K562 (cell line): ENCODE measurements around the gene UBTD1. TPM values are rescaled to one million over a fixed set of nuclear protein-coding genes. Genes with fewer than 3 reads are reported as not detected.

Source experiments
- CREB1 ChIP-seq, 2 experiments: sonication (generic) in 1 of 2; formaldehyde crosslinking in 1 of 2; IDR thresholded peaks; 2 replicates each; pipeline versions ENCODE4 v1.6.1 to v1.8.0; 2012 to 2022; ENCODE audit warnings: inconsistent platforms in 1 of 2, mild to moderate bottlenecking in 1 of 2, missing genetic modification reagents in 1 of 2, moderate library complexity in 1 of 2
- CSDE1 ChIP-seq, 2 experiments: fragments of 450-650 bp; IDR thresholded peaks; 2 replicates each; pipeline ENCODE4 v1.6.1; 2016; ENCODE audit warnings: mild to moderate bottlenecking in 1 of 2
- EGR1 ChIP-seq: fragments of 450-650 bp; conservative IDR thresholded peaks from 2 replicates; pipeline ENCODE4 v1.6.1; 2017; ENCODE audit warnings: mild to moderate bottlenecking
- EP400 ChIP-seq: fragments of 450-650 bp; IDR thresholded peaks from 2 replicates; pipeline ENCODE4 v1.6.1; 2017; ENCODE audit warnings: antibody characterized with exemption, mild to moderate bottlenecking, moderate library complexity
- GABPB1 ChIP-seq: sonication (generic); formaldehyde crosslinking; IDR thresholded peaks from 2 replicates; pipeline ENCODE4 v1.8.0; 2022; ENCODE audit warnings: mild to moderate bottlenecking, missing genetic modification reagents
- HDAC1 ChIP-seq, 2 experiments: fragments of 450-650 bp; IDR thresholded peaks; 2 replicates each; pipeline ENCODE4 v1.6.1; 2016 to 2017; ENCODE audit warnings: inconsistent platforms in 1 of 2, mild to moderate bottlenecking in 1 of 2, moderate library complexity in 1 of 2
- HLTF ChIP-seq: fragments of 450-650 bp; IDR thresholded peaks from 2 replicates; pipeline ENCODE4 v1.6.1; 2016
- HNRNPK ChIP-seq: fragments of 200-400 bp; formaldehyde crosslinking; IDR thresholded peaks from one replicate; pipeline ENCODE4 v1.6.1; 2018; ENCODE audit warnings: mild to moderate bottlenecking, low read depth, low read length; ENCODE audit not compliant: poor library complexity, severe bottlenecking
- JUND ChIP-seq, 2 experiments: IDR thresholded peaks; 2 replicates in 1 of 2; 3 replicates in 1 of 2; pipeline ENCODE4 v1.6.1; 2011; ENCODE audit warnings: borderline replicate concordance in 2 of 2, low read depth in 2 of 2, low read length in 2 of 2, improper control_type of control experiment in 1 of 2, missing biosample characterization in 1 of 2, missing genetic modification characterization in 1 of 2, missing genetic modification reagents in 1 of 2
- KDM5B ChIP-seq: fragments of 200-600 bp; sonication (generic); IDR thresholded peaks from 2 replicates; pipeline ENCODE4 v1.6.1; 2012; ENCODE audit warnings: low read depth, mild to moderate bottlenecking, moderate library complexity, low read length, control low read depth, inconsistent platforms; ENCODE audit not compliant: insufficient replicate concordance
- KLF1 ChIP-seq: fragments of 450-650 bp; IDR thresholded peaks from 2 replicates; pipeline ENCODE4 v1.6.1; 2016; ENCODE audit warnings: missing genetic modification characterization, missing compliant biosample characterization
- NFIC ChIP-seq: fragments of 450-650 bp; IDR thresholded peaks from 2 replicates; pipeline ENCODE4 v1.6.1; 2017; ENCODE audit warnings: mild to moderate bottlenecking, inconsistent platforms
- NFRKB ChIP-seq: fragments of 450-650 bp; IDR thresholded peaks from 2 replicates; pipeline ENCODE4 v1.6.1; 2016; ENCODE audit warnings: low read depth
- STAG1 ChIP-seq: sonication (generic); formaldehyde crosslinking; IDR thresholded peaks from 2 replicates; pipeline ENCODE4 v1.5.0; 2020; ENCODE audit warnings: missing genetic modification reagents, borderline replicate concordance
- ZFP36 ChIP-seq: fragments of 150-350 bp; IDR thresholded peaks from 2 replicates; pipeline ENCODE4 v1.6.1; 2018; ENCODE audit warnings: low read length, low read depth; ENCODE audit not compliant: partially characterized antibody
- ZNF253 ChIP-seq: fragments of 250-450 bp; sonication (Bioruptor Pico); conservative IDR thresholded peaks from 2 replicates; pipeline ENCODE4 v1.6.1; 2021; ENCODE audit warnings: mild to moderate bottlenecking
- ZNF280A ChIP-seq: fragments of 450-650 bp; IDR thresholded peaks from 2 replicates; pipeline ENCODE4 v1.6.1; 2018; ENCODE audit warnings: mild to moderate bottlenecking, low read depth; ENCODE audit not compliant: partially characterized antibody
- ZNF707 ChIP-seq: fragments of 250-450 bp; sonication (Bioruptor Pico); conservative IDR thresholded peaks from 2 replicates; pipeline ENCODE4 v1.8.0; 2022; ENCODE audit warnings: inconsistent platforms, mild to moderate bottlenecking, moderate library complexity
- ZNF76 ChIP-seq: fragments of 250-450 bp; sonication (Bioruptor Pico); IDR thresholded peaks from 2 replicates; pipeline ENCODE4 v1.4.0; 2020; ENCODE audit warnings: mild to moderate bottlenecking, moderate library complexity, borderline replicate concordance
- ZNF780A ChIP-seq: fragments of 250-450 bp; sonication (Bioruptor Pico); IDR thresholded peaks from 2 replicates; pipeline ENCODE4 v1.5.0; 2021; ENCODE audit warnings: mild to moderate bottlenecking
- ZSCAN29 ChIP-seq: fragments of 450-650 bp; IDR thresholded peaks from 2 replicates; pipeline ENCODE4 v1.6.1; 2017
- polyA plus RNA-seq, 8 experiments: library from polyadenylated mRNA; depleted of rRNA in 4 of 8; stranded (reverse) in 5 of 8; unstranded in 3 of 8; fragments of >200 nt; fragmentation: Nextera tagmentation in 2 of 8; fragmentation: Illumina TruSeq in 1 of 8; extraction: Ambion mirVana in 2 of 8; extraction: Trizol in 1 of 8; gene quantifications; 2 replicates each; pipeline versions ENCODE4 v1.2.1 to v1.2.3, GENCODE V29; 2011 to 2014; ENCODE audit warnings: inconsistent platforms in 1 of 8, missing spikeins in 1 of 8
- total RNA-seq, 7 experiments: library from RNA; depleted of rRNA in 6 of 7; stranded (reverse); fragments of >200 nt in 6 of 7; fragmentation: Illumina TruSeq in 2 of 7; extraction: Trizol in 2 of 7; gene quantifications; 2 replicates each; pipeline versions ENCODE4 v1.2.1 to v1.2.3, GENCODE V29; 2011 to 2021; ENCODE audit warnings: low replicate concordance in 1 of 7
- TF ChIP-seq, protein P1 (sequence below): sonication (generic); formaldehyde crosslinking; IDR thresholded peaks from 2 replicates; pipeline ENCODE4 v1.8.0; 2022; ENCODE audit warnings: mild to moderate bottlenecking, missing genetic modification reagents
- TF ChIP-seq, protein P2 (sequence below): fragments of 250-450 bp; sonication (Bioruptor Pico); IDR thresholded peaks from 2 replicates; pipeline ENCODE4 v1.5.0; 2021; ENCODE audit warnings: mild to moderate bottlenecking, moderate library complexity

UBTD1 gene
- total and polyA plus RNA-seq, 9 of the 15 experiments (the other 6 are each of a cell fraction or from before 2014, with no cell fraction given): 0.08 to 1.6 (median 0.81) TPM; not detected in 1

DNA sequence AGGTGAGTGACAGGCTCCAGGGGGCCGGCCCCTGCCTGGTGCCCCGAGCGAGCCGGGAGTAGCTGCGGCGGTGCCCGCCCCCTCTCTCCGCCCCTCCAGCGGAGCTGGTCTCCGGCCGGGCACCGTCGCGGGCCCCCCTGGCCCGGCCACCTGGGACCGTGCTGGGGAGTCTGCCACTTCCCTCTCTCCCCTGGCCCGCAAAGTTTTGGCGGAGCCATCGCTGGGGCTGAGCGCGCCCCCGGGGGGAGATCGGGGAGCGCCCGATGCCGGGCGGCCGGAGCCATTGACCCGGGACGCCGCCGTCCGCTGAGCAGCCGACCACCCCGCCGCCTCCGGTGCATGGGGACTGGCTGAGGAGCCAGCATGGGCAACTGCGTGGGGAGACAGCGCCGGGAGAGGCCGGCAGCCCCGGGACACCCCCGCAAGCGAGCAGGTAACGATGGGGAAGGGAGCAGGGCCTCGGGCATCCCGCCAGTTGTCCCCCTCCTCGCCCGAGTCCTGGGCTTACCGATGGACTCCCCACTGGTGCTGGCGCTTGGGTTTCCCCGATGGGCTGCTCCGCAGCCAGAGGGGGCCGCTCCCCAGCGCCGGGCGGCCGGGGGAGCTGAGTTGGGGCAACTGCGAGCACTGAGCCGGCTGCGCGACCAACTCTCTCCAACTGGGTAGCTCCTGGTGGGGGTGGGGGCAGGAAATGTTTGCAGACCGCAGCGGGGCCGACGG, at the start of gene UBTD1 (continued):
- TF ChIP-seq JUND (IDR thresholded peaks at IDR 0.05; ENCODE audit: borderline replicate concordance, low read depth, low read length) (no peak), JUND (tag; IDR thresholded peaks at IDR 0.05; ENCODE audit: borderline replicate concordance, low read depth, low read length) (no peak), ZNF76 (no peak), ZSCAN29 (no peak), EGR1 (peak; percentile 15; the same call in 1 of the 2 replicates), CREB1 (IDR thresholded peaks at IDR 0.05) (no peak), CREB1 (CRISPR knock-in tag; IDR thresholded peaks at IDR 0.05) (no peak), EP400 (no peak), GABPB1 (CRISPR knock-in tag) (no peak), HLTF (no peak), NFIC (peak; percentile 18; the same call in 1 of the 2 replicates), HNRNPK (no peak), ZFP36 (no peak), ZNF253 (CRISPR knock-in tag) (no peak), STAG1 (CRISPR knock-in tag) (no peak), KLF1 (no peak), ZNF707 (CRISPR knock-in tag) (no peak), KDM5B (no peak), NFRKB (no peak), ZNF280A (no peak), CSDE1 (IDR thresholded peaks at IDR 0.05) (no peak), ZNF780A (CRISPR knock-in tag) (no peak), HDAC1 (IDR thresholded peaks at IDR 0.05) (no peak)
- TF ChIP-seq, protein P1, sequence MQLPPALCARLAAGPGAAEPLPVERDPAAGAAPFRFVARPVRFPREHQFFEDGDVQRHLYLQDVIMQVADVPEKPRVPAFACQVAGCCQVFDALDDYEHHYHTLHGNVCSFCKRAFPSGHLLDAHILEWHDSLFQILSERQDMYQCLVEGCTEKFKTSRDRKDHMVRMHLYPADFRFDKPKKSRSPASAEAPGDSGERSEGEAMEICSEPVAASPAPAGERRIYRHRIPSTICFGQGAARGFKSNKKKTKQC (CRISPR knock-in tag): no peak
- TF ChIP-seq, protein P2, sequence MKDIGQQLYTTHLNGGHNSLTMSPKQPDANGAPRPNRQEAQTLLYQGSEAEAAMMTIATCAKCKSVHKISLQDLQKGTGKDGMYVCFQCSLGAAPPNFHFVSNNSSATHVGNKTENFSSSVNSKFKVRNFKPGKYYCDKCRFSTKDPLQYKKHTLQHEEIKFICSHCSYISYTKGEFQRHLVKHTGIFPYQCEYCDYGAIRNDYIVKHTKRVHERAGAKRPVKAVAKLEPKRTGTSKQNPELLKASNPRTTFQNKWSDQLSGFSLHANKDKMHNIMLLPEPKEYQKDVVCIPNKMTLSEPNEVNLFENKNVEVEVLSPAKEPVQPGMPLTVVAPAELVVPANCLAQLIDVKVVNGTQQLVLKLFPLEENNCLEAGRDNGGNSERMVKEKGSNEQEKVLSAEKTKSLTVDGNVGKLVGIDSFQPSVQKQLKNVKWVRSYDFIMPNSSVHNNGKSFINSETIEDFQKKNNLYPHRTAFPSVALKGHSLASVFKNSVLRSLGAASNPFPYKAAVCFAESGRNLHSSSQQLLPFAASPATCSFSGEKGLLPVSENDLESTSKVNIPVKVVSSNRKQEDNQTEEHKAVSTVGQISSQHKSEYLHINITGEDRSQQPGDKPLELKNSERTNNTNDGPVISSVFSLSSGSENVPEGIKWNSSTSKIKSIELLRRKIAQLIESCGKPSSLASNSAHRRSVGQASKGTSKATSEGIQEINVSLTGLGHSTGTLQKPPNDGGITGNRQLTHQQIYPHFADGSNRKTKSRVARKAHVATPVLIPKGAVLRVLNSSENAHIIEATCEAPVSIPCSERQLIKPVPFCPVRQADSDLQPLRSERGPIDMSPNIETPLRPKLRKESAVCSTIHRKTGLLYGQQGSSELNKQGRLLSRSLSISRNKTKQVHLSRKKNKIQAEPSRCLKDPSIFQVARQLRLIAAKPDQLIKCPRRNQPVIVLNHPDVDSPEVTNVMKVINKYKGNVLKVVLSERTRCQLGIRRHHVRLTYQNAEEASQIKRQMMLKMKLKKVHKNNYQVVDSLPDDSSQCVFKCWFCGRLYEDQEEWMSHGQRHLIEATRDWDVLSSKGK (CRISPR knock-in tag): no peak
